SK-N-DZ (cell line): ENCODE measurements around the gene LDLRAD4.
A peak's percentile ranks its signal among the peaks of the same experiment; 100 is the strongest.

Source experiments
- DNase-seq: peaks from one replicate; pipeline ENCODE4 v3.0.0-alpha.2; 2015; ENCODE audit warnings: low spot score

Gene LDLRAD4

DNA sequence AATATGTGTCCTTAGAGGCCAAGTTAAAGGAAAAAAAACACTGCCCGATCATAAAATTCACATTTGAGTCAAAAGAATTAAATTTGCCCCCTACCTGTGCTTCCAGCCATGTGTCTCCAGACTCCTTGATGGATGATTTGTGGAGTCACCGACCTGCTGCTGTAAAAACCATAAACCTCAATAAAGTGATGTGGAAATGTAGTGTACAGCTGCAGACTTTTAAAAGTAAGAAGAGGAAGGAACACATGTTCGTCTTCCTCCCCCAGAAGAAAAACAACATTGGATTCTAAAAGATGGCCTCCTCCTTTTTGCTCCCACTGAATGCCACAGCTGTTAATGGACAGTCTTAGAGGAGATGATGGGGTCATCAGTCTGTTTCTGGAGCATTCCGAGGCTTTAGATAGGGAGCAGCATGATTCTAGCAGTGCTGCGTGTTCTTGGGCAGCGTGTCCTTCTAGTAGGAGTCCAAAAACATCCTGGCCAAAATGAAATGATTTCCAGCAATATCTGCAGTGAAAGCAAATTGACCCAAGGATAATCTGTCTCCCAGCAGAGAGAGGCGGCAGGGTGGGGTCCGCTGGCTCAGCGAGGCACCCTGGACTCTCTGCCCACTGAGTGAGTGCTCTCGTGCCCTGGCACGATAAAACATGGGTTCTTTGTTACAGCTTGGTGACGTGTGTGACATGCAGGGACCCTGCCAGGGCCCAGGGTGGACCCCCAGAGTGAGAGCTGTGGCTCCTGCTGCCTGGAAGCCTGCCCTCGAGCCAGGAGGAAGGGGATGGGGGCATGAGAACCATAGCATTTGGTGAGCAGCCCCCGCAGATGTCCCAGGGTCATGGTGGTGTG, 311.7 kb downstream of the LDLRAD4 start:
- no peak for DNase-seq

DNA sequence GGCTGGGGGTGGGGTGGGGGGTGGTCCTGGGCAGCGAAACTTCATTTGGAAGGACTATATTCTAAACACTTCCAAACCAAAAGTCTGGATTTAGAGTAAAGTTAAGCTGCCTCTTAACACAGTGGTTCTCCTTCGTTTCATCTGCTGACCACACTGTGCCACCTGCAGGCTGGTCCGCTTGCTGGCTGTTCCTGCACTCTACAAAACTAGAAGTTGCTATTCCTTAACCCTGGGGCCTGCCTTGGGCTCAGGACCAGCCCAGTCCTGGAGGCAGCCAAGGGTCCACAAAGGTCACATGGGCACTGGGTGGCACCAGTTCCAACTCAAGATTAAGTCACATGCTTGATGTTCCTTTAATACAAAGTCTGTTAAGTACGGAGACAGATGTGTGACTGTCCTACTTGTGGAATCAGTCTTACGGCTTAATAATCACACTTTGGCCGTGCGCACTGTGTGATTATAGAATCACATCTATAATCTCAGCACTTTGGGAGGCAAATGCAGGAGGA, 312.4 kb downstream of the LDLRAD4 start:
- no peak for DNase-seq

DNA sequence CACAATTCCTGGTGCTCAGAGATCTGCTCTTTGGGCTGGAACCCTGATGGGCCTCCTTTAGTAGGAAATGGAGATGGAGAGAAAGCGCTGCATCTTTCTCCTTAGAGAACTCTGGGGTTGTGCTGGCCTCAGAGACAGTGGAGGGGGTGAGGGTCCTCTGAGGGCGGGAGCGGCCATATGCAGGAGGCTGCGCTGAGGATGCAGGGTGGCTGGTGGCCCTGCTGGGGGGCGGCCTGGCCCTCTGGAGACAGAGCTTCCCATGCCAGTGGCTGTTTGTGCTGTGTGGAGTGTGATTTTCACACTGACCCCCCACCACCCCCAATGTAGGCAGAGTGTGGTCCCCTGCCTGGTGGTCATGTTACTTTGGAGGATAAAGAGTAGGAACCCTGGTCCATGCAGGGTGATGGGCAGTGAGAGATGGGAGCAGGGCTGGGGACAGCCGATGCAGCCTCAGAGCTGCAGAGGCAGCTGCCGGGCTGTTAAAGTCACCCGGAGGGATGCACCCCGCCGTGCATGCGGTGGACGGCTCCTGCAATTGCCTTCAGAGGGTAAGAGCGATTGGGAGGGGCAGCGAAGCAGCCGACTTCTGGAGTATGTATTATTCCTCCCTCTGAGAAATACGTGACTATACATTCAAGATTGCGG, 313.2 kb downstream of the LDLRAD4 start:
- no peak for DNase-seq

GRCh38 chr18:13532406-13533075, 314.0 kb downstream of the LDLRAD4 start:
- DNase-seq, result no peak

- no peak for DNase-seq
Observed at GRCh38 chr18:13534631-13535030, 316.1 kb downstream of the LDLRAD4 start.

- no peak for DNase-seq
Observed at GRCh38 chr18:13536578-13536977, 318.0 kb downstream of the LDLRAD4 start.

- no peak for DNase-seq
Observed at GRCh38 chr18:13537022-13537780, 318.6 kb downstream of the LDLRAD4 start.

DNA sequence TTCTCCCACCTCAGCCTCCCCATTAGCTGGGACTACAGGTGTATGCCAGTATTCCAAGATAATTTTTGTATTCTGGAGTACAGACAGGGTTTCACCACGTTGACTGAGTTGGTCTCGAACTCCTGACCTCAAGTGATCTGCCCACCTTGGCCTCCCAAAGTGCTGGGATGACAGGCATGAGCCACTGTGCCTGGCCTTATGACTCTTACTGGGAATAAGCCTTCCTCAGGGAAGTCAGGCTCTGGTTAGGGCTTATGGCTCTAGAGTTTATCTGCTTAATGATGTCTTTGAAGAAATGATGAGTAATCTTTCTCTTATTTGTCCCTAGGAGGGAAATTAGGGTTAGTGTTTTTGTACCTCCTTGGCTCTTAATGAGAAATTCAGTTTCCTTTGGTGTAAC, 320.1 kb downstream of the LDLRAD4 start:
- no peak for DNase-seq

- no peak for DNase-seq
Observed at GRCh38 chr18:13539050-13539449, 320.5 kb downstream of the LDLRAD4 start.

DNA sequence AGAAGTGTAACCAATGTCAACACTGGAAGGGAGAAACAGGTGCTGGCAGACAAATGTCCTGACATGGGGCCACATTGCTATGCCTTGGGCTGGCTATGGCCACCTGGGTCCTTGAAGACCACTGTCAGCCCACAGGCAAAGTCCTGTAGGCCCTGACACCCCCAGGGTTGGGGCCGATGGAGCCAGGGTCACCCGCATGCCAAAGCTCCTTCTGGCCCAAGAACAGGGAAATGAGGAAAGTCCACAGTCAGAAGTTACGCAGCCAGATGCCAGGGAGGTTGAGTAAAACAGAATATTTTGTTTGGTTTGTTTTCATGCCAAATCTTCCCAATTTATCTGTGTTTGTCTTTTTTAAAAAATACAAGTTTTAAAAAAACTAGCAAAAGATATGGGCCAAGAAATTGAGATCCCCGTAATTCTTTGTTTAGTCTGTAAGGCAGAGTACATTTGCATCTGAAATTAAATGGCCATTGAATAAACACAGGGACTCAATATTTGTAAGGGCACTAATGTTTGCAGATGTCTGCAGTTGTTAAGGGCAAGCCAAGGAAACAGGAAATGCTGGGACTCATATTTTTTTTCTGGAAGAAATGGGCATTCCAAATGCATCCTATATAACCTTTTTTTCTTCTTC, 321.4 kb downstream of the LDLRAD4 start:
- DNase-seq, result no peak

- DNase-seq, result no peak
Observed at GRCh38 chr18:13540477-13541182, 322.1 kb downstream of the LDLRAD4 start.

GRCh38 chr18:13541621-13542519, 323.3 kb downstream of the LDLRAD4 start:
- no peak for DNase-seq

DNA sequence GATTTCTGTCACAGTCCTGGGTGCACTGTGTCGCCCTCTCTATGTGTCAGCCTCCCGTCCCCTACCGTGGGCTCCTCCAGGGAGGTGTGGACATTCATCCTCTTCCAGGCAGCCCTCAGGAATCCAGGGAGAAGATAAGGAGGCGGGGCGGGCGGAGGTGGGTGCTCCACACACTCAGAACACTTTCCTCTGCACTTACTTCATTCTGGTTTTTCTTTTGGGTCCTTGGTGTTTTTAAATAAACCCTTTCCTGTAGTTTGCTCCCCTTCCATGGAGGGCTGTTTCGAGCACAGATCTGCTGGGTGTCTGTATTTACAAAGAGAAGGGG, 323.9 kb downstream of the LDLRAD4 start:
- no peak for DNase-seq

DNA sequence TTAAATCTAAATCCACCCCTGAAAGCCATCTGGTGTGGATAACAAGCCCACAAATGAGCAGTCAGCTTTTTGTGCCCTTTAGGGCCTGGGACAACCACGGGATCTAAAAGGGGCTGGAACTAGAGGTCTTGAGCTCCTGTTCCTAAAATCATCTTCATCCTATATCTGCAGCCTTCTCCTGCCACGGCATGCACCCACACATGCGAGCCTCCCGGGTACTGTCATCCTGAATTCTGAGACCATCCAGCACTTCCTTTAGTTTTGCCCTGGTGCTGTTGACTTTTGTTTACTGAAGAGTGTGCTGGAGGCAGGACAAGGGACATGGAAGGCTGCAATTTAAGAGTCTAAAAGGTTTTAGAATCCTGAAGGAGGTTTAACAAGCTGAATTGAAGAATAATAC, 324.6 kb downstream of the LDLRAD4 start:
- no peak for DNase-seq

DNA sequence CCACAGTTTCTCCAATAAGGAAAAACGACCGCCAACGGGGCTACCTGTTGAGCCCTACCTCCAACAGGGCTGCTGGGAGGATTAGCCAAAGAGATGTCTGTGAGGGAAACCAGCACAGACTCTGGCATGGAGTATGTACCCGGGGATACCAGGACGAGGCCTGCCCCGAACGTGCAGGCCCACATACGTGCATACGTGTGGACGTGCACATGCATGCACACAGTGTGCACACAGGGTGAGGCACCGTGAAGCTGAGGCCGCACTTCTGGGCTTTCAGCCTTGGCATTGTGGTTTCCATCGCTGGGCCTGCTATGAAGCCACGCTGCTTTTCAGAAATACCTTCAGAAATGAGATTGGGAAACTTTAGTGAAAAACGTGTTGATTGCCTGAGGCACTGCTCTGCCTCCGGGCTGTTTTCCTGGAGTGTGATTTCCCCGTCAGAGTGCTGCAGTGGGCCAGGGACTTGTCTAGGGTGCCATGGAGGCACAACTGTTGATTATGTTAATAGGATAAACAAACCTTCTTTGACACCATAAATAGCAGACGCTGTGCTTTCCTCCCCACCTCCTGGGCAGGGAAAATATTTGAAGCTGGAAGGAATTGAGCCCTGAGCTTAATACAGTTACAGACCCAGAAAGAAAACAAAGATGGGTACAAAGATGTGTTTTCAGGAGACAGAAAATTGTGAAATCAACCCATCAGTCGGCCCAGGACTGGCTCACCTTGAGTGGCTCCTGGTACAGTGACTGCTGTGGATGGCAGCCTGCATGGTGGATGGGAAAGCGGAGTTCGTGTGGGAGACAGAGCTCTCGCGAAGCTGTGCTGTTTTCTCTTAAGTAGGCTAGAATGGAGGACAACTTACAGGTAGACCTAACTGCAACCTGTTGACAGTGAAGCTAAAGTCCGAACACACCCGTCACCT, 325.5 kb downstream of the LDLRAD4 start:
- no peak for DNase-seq

GRCh38 chr18:13544953-13545352, 326.4 kb downstream of the LDLRAD4 start:
- DNase-seq, result no peak

DNA sequence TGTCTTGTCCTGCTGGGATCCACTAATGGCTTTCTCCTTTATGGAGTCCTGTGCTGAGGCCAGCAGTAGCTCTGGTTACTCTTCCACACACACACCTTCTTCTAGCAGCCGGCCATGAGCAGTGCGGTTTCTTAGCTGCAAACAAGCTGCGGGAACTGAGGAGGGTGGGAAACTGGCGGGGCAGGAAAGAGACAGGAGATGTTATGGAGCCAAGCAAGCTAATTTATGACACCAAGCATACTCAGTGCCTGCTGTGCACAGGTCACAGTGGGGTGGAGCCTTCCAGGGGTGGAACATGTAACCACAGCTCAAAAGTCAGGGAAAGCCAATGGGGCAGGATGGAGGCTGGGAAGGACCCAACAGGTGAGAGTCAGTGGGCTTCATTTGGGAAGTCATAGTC, 327.0 kb downstream of the LDLRAD4 start:
- DNase-seq, result no peak

DNA sequence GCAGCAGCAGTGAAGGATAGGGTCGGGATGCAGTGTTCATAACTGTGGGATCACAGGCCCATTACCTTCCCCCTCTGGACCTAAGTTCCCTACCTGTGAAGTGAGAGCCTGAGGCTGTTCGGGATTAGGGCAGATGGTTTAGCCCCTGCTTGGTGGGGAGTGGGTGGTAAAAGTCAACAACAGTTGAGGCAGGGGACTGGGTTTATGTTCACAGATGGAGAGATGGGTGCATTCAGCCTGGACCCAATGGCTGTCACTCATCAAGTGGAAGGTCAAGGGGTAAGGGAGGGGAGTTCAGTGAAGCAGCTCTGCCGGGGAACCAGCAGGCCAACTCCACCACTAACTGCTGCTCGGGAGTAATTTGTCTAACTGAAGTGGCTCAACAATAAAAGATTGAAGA, 327.4 kb downstream of the LDLRAD4 start:
- no peak for DNase-seq

GRCh38 chr18:13546638-13547037, 328.1 kb downstream of the LDLRAD4 start:
- DNase-seq, result peak; percentile 17
